HUES48 (cell line): ENCODE results near the gene ITGB7.

Experiments used
- H3K27ac ChIP-seq: one replicate; pipeline ENCODE4 v1.7.0; 2013; ENCODE audit warnings: low read depth, low read length, inconsistent platforms
- H3K27me3 ChIP-seq: 2 replicates; pipeline ENCODE4 v1.6.1; 2013; ENCODE audit warnings: mild to moderate bottlenecking, low read length; ENCODE audit not compliant: control insufficient read depth, insufficient read depth
- H3K36me3 ChIP-seq: 2 replicates; pipeline ENCODE4 v1.6.1; 2013; ENCODE audit warnings: low read length; ENCODE audit not compliant: control insufficient read depth, insufficient read depth
- H3K4me1 ChIP-seq: 2 replicates; pipeline ENCODE4 v1.6.1; 2013; ENCODE audit warnings: mild to moderate bottlenecking, low read length; ENCODE audit not compliant: control insufficient read depth, insufficient read depth
- H3K4me3 ChIP-seq: 2 replicates; pipeline ENCODE4 v1.5.1; 2013; ENCODE audit warnings: mild to moderate bottlenecking, low read depth, low read length
- H3K9ac ChIP-seq: 2 replicates; pipeline ENCODE4 v1.6.1; 2013; ENCODE audit warnings: mild to moderate bottlenecking, low read depth, low read length, moderate library complexity
- H3K9me3 ChIP-seq: 2 replicates; pipeline ENCODE4 v1.6.1; 2013; ENCODE audit warnings: low read length; ENCODE audit not compliant: control insufficient read depth, insufficient read depth

ITGB7 gene

GRCh38 chr12:53239643-53240258, 32.7 kb upstream of the ITGB7 start:
- Histone ChIP-seq H3K9ac (no peak overlapping the region), H3K9me3 (no peaks in the 10 kb centered on the region), H3K4me3 (no peak overlapping the region), H3K27me3 (no peaks in the 10 kb centered on the region; the same call in 1 of the 2 replicates), H3K36me3 (no peaks in the 10 kb centered on the region), H3K4me1 (peaks cover 41% of the 10 kb centered on the region), H3K27ac (no peak overlapping the region)

- Histone ChIP-seq H3K27me3 (no peaks in the 10 kb centered on the region), H3K9me3 (no peaks in the 10 kb centered on the region), H3K4me3 (no peak overlapping the region), H3K9ac (no peak overlapping the region), H3K27ac (peak overlapping the region; percentile 72), H3K36me3 (no peaks in the 10 kb centered on the region), H3K4me1 (peaks cover 48% of the 10 kb centered on the region)
Measured at GRCh38 chr12:53236443-53237111, 29.5 kb upstream of the ITGB7 start.

GRCh38 chr12:53235742-53236442, 28.8 kb upstream of the ITGB7 start:
- no peaks in the 10 kb centered on the region for H3K36me3 ChIP-seq
- no peak overlapping the region for H3K4me3 ChIP-seq
- peak overlapping the region; percentile 72 for H3K27ac ChIP-seq
- H3K9ac ChIP-seq, result no peak overlapping the region
- H3K4me1 ChIP-seq, result peaks cover 51% of the 10 kb centered on the region
- H3K9me3 ChIP-seq, result no peaks in the 10 kb centered on the region
- no peaks in the 10 kb centered on the region; the same call in 1 of the 2 replicates for H3K27me3 ChIP-seq

- Histone ChIP-seq H3K9ac (no peak overlapping the region), H3K27ac (peak overlapping the region; percentile 72), H3K4me3 (no peak overlapping the region), H3K36me3 (no peaks in the 10 kb centered on the region), H3K4me1 (peaks cover 52% of the 10 kb centered on the region), H3K27me3 (no peaks in the 10 kb centered on the region; the same call in 1 of the 2 replicates), H3K9me3 (no peaks in the 10 kb centered on the region)
Measured at GRCh38 chr12:53235164-53235563, 28.1 kb upstream of the ITGB7 start.

DNA sequence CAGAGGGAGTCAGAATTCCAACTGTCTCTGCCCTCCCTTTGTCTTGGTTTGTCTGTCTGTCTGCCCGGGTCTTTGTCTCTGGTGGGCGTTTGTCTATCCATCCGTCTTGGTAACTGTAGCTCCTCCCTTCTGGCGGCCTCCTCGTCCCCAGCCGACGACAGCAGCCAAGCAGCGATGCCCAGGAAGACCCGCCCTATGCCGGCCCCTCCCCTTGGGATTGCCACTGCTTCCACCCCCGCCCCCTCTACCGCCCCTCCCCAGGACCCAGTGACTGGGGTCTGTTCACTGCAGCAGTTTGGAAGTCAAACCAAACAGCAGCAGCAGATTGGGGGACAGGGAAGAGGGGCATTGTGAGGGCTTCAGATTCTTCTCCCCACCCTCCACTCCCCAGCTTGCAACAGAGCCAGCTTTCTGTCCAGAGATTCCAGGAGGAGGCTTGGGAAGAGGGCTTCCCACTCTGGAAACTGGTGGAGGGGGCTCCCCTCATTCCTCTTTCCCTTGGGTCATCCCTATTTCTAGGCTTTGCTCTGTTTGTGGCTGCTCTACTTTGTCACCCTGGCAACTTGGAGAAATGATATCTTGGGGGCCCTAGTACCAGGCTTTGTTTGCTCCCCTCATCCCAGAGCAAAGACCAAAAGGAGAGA, 27.3 kb upstream of the ITGB7 start:
- Histone ChIP-seq H3K4me3 (peak overlapping the region; percentile 17; the same call in 1 of the 2 replicates), H3K9ac (no peak overlapping the region), H3K27me3 (no peaks in the 10 kb centered on the region; the same call in 1 of the 2 replicates), H3K27ac (peak overlapping the region; percentile 48), H3K9me3 (no peaks in the 10 kb centered on the region), H3K36me3 (no peaks in the 10 kb centered on the region), H3K4me1 (peaks cover 60% of the 10 kb centered on the region)

DNA sequence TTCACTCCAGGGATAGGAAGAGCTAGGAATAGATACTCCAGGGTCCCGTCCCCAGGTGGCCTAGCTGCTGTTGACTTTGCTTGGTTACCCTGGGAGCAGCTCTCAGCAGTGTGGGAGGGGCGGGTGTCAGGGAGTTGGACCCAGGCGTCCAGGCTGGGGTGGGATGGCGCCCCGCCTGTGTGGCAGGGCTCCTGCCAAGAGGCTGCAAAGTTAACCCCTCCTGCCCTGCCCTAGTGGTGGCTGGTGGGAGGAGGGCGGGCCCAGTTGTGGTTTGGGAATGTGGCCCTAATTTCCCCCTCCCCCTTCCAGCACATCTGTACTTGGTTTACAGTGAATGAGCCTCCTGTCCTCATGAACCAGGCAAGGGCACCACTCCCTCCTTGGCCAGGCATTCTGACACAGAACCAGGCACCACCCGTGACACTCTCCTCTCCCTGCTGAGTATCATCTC, 26.6 kb upstream of the ITGB7 start:
- Histone ChIP-seq H3K9ac (no peak overlapping the region; the same call in 1 of the 2 replicates), H3K9me3 (no peaks in the 10 kb centered on the region), H3K27ac (peak overlapping the region; percentile 48), H3K4me1 (peaks cover 60% of the 10 kb centered on the region), H3K36me3 (no peaks in the 10 kb centered on the region), H3K27me3 (no peaks in the 10 kb centered on the region; the same call in 1 of the 2 replicates), H3K4me3 (peak overlapping the region; percentile 63; the same call in 1 of the 2 replicates)

DNA sequence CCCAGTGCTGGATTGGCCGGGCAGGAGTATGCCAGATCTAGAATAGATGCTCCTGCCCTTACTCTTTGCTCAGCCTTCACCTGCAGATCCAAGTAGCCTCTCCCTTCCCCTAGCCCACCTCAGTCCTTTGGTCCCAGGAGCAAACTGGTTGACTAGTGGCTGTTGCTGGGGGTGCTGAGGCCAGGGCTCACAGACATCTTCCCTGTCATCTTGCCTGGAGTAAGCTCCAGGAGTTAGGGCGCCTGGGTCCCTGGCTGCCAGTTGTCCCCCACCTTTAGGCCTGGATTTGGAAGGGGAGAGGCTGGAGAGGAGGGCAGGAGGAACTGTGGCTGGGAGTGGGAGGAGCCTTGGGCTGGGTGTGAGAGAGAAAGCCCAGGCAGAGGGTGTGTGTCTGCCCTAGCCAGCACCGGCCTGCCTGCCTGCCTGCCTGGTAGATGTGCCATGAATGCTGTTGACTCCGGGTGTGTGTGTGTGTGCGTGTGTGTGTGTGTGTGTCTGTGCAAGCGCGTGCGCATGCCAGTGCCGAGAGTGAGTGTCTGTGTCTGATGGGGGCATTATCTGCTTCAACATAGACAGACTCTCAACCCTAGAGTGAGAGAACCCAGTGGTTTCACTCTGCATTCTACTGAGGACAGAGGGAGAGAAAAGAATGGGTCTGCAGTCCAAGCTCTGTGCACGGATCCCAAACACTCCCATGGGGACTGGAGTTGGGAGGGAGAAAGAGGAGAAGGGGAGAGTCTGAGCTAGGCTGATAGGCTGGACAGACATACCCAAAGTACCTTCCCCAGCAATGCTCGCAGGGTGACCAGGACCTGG, 25.8 kb upstream of the ITGB7 start:
- Histone ChIP-seq H3K9ac (no peak overlapping the region), H3K4me1 (peaks cover 60% of the 10 kb centered on the region), H3K27ac (peak overlapping the region; percentile 48)

GRCh38 chr12:53231921-53232645, 25.0 kb upstream of the ITGB7 start, which contains the start of gene RARG:
Gene RARG, minus strand, starts transcription at chr12:53232209. Its CDS starts 4,664 bp downstream, at chr12:53227545.
- H3K4me3 ChIP-seq, result peak within 1 kb of the TSS; percentile 70

More for the DNA sequence above, 25.8 kb upstream of the ITGB7 start:
- H3K36me3 ChIP-seq, result no peaks in the 10 kb centered on the region
- H3K27me3 ChIP-seq, result no peaks in the 10 kb centered on the region; the same call in 1 of the 2 replicates
- H3K9me3 ChIP-seq, result no peaks in the 10 kb centered on the region
- peak overlapping the region; percentile 63 for H3K4me3 ChIP-seq

DNA sequence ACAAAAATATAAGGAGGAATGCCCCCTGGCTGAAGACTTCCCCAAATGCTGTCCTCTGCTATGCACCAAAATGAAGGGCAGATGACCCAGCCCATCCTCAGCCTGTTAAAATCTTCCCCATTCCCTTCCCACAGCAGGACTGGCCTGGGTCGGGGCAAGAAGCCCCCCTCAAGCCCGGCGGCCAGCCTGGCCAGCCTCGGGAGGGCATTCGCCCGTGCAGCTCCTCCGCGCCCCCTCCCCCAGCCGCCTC, 24.5 kb upstream of the ITGB7 start:
- Histone ChIP-seq H3K27ac (no peak overlapping the region), H3K36me3 (peaks cover 5% of the 10 kb centered on the region; the same call in 1 of the 2 replicates), H3K4me1 (peaks cover 58% of the 10 kb centered on the region), H3K4me3 (peak overlapping the region; percentile 70), H3K9ac (no peak overlapping the region; the same call in 1 of the 2 replicates), H3K27me3 (no peaks in the 10 kb centered on the region; the same call in 1 of the 2 replicates), H3K9me3 (no peaks in the 10 kb centered on the region)

More at GRCh38 chr12:53231921-53232645, 25.0 kb upstream of the ITGB7 start, which contains the start of gene RARG:
- Histone ChIP-seq H3K4me1 (peaks cover 60% of the 10 kb centered on the region), H3K27me3 (no peaks in the 10 kb centered on the region; the same call in 1 of the 2 replicates), H3K27ac (peak within 1 kb of the TSS; percentile 55), H3K36me3 (peaks cover 3% of the 10 kb centered on the region; the same call in 1 of the 2 replicates), H3K9me3 (no peaks in the 10 kb centered on the region), H3K9ac (no peak within 1 kb of the TSS; the same call in 1 of the 2 replicates)
